NT2/D1 (cell line): ENCODE results near the gene MYOD1.

ENCODE experiments used
- SUZ12 ChIP-seq: IDR thresholded peaks from 2 replicates; pipeline ENCODE4 v1.6.1; 2011; ENCODE audit not compliant: insufficient read length, insufficient read depth; ENCODE audit errors: extremely low read depth
- ZNF274 ChIP-seq: IDR thresholded peaks from 2 replicates; pipeline ENCODE4 v1.6.1; 2011; ENCODE audit warnings: mild to moderate bottlenecking, low read depth, low read length

DNA sequence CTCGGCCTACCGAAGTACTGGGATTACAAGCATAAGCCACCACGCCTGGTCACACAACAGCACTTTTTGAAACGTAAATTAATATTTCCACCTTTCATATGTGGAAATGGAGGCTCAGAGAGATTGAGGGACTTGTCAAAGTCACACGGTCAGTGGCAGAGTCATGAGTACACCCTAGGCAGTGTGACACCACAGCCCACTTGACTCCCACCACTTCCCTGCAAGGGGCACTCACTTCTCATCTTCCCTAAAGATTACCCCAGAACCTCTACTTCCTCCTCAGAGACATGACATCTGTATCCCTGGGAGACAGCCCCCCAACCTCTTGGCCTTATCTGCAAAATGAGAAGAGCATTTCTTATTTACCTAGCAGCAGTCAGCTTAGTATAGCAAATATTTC, 16.5 kb upstream of the MYOD1 start:
- no peak for TF ChIP-seq ZNF274
- no peak for TF ChIP-seq SUZ12
